Kidney epithelial cell (primary cell): ENCODE results near the gene LUC7L3. TPM values are rescaled to one million over a fixed set of nuclear protein-coding genes. Genes with fewer than 3 reads are reported as not detected.

Source experiments
- DNase-seq: peaks from one replicate; pipeline ENCODE4 v3.0.0-alpha.2; 2010; ENCODE audit warnings: low read depth
- H3K27me3 ChIP-seq: 2 replicates; pipeline ENCODE4 v1.6.0; 2011; ENCODE audit warnings: low read length; ENCODE audit not compliant: control insufficient read depth, insufficient read depth
- H3K36me3 ChIP-seq: 2 replicates; pipeline ENCODE4 v1.5.1; 2011; ENCODE audit warnings: low read length; ENCODE audit not compliant: control insufficient read depth, insufficient read depth
- H3K4me3 ChIP-seq: 2 replicates; pipeline ENCODE4 v1.5.1; 2011; ENCODE audit warnings: low read depth, mild to moderate bottlenecking, control low read depth, low read length
- total RNA-seq: library from RNA; depleted of rRNA; stranded (reverse); fragments of >200 nt; gene quantifications from 2 replicates; pipeline ENCODE4 v1.2.3, GENCODE V29; 2015
- TF ChIP-seq, protein P1 (sequence below): IDR thresholded peaks from 2 replicates; pipeline ENCODE4 v1.5.1; 2011; ENCODE audit warnings: mild to moderate bottlenecking, moderate library complexity, low read length, control low read depth, inconsistent platforms; ENCODE audit not compliant: insufficient read depth, poor library complexity, severe bottlenecking

LUC7L3 gene
- total RNA-seq, 1 donor from 2014 or later, result 31.5 TPM

DNA sequence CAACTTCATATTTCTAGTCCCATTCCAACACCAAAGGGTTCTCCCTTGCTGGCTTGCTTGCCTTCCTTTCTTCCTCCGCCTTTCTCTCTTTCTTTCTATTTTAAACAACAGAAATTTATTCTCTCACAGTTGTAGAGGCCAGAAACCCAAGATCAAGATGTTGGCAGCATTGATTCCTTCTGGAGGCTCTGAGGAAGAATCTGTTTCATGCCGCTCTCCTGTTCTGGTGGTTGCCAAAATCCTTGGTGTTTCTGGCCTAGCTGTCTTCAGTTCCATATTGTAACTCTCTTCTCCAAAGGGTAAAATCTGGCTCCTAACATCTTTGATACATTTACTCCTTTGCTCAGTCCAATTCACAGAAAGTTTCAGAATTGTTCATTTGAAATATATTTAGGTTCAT, 50.9 kb downstream of the LUC7L3 start:
- H3K36me3 ChIP-seq, result no peaks in the 10 kb centered on the region
- TF ChIP-seq, protein P1, sequence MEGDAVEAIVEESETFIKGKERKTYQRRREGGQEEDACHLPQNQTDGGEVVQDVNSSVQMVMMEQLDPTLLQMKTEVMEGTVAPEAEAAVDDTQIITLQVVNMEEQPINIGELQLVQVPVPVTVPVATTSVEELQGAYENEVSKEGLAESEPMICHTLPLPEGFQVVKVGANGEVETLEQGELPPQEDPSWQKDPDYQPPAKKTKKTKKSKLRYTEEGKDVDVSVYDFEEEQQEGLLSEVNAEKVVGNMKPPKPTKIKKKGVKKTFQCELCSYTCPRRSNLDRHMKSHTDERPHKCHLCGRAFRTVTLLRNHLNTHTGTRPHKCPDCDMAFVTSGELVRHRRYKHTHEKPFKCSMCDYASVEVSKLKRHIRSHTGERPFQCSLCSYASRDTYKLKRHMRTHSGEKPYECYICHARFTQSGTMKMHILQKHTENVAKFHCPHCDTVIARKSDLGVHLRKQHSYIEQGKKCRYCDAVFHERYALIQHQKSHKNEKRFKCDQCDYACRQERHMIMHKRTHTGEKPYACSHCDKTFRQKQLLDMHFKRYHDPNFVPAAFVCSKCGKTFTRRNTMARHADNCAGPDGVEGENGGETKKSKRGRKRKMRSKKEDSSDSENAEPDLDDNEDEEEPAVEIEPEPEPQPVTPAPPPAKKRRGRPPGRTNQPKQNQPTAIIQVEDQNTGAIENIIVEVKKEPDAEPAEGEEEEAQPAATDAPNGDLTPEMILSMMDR, result no peak
- H3K27me3 ChIP-seq, result no peaks in the 10 kb centered on the region
- DNase-seq, result no peak
- no peak overlapping the region for H3K4me3 ChIP-seq

DNA sequence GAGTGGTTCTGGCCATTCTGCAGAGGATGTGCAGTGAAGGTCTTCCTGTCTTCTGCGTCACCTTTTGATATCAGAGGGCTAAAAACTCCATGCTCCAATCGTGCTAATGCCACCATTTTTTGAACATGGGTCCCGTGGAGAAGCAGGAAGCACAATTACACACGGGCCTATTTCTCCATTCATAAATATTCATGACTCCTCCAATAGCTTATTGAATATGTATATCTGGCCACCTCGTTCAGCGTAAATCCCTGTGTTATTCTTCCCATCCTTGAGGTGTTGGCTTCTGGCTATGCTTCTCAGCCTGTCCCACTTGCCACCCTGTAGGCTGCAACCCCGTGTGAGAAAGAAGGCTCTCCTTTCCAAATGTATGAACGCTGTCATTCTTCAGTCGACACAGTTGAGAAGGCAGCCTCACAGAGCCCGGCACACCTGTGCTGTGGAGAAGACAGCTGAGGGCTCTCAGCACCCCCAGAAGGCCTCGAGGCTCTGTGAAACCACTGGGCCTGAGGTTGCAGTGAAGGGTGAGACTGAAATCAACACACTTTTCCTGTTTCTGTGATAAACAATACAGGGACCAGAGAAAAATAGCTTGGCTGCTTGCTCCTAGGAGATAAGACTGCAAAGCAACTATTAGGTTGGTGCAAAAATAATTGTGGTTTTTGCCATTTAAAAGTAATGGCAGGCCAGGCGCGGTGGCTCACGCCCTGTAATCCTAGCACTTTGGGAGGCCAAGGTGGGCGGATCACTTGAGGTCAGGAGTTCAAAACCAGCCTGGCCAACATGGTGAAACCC, 52.8 kb downstream of the LUC7L3 start:
- Histone ChIP-seq H3K27me3 (no peaks in the 10 kb centered on the region), H3K36me3 (no peaks in the 10 kb centered on the region), H3K4me3 (no peak overlapping the region)
- TF ChIP-seq, protein P1, result no peak
- no peak for DNase-seq

DNA sequence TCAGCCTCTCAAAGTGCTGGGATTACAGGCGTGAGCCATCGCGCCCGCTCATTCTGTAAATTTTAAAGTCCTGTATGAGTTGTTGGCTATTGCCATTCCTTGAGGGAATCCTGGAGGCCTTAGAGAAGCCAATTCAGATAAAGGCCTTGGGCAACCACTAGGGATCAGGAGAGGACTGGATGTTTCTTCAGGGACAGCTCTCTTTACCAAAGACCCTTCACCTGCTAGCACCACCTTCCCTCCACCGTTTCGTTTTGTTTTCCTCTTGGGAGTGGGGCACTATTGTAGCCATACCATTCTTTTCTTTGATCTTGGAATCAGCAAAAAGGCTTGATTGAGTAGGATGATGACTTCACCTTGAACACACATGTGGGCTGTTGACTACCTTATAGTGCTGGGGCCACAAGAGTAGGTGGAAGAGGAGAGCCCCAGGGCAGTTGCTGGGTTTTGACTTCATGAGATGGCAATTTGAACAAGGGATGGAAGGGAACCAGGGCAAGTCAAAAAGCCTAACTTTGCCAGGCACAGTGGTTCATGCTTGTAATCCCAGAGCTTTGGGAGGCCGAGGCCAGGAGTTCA, 54.9 kb downstream of the LUC7L3 start:
- Histone ChIP-seq H3K4me3 (no peak overlapping the region), H3K27me3 (no peaks in the 10 kb centered on the region), H3K36me3 (no peaks in the 10 kb centered on the region)
- no peak for DNase-seq
- TF ChIP-seq, protein P1, result no peak

DNA sequence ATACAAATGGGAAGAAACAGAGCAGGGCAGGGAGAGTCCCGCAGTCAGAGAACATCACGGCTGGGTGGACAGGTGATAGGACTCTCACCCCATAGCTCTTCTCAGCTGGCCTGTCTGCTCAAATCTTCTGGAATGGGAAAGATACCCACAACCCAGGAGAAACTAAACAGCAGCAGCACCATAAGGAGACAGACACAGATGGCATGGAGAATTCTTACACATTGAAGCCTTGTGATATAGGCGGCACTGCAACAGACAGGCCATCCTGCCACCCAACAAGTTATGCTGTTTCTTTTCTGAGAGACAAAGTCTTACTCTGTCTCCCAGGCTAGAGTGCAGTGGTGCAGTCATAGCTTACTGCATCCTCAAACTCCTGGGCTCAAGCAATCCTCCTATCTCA, 56.5 kb downstream of the LUC7L3 start:
- TF ChIP-seq, protein P1, result no peak
- no peaks in the 10 kb centered on the region for H3K36me3 ChIP-seq
- H3K4me3 ChIP-seq, result no peak overlapping the region
- no peak for DNase-seq
- peaks cover under 1% of the 10 kb centered on the region for H3K27me3 ChIP-seq

DNA sequence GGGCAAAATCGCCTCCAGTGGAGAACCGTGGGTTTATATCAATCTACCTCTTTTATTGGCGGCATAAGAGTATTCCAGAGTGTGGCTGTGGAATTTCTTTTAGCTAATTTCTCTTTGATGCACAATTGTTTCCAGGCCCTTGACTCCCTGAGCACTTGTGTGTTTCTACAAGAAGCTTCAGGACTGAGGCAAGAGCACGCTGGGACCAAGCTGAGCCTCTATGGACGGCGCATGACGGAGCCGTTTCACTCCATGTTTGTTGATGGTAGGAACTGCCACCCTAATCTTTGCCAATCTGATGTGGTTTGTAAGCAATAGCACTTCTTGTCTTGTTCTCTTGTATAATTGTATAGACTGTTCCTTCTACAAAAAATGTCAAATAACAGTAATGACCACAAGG, 59.1 kb downstream of the LUC7L3 start:
- Histone ChIP-seq H3K4me3 (no peak overlapping the region), H3K36me3 (no peaks in the 10 kb centered on the region), H3K27me3 (peaks cover 5% of the 10 kb centered on the region)
- no peak for DNase-seq
- TF ChIP-seq, protein P1, result no peak
